DND-41 (cell line): ENCODE results near the gene RDH14.

Experiments used
- ATAC-seq: fragments of 200-7000 bp; cut with Tn5 transposase; 3 replicates; pipeline ENCODE4 v1.9.1; 2021; ENCODE audit warnings: low read depth; ENCODE audit not compliant: insufficient read depth
- DNase-seq: peaks from one replicate; pipeline ENCODE4 v3.0.0-alpha.2; 2020
- H2AFZ ChIP-seq: 2 replicates; pipeline ENCODE4 v1.6.0; 2012; ENCODE audit warnings: low read depth, low read length
- H3K27ac ChIP-seq: 2 replicates; pipeline ENCODE4 v1.5.1; 2012; ENCODE audit warnings: low read length, inconsistent platforms
- H3K27me3 ChIP-seq: fragments of 200-600 bp; sonication (generic); 2 replicates; pipeline ENCODE4 v1.6.0; 2012; ENCODE audit warnings: low read length, mild to moderate bottlenecking, inconsistent platforms; ENCODE audit not compliant: insufficient read depth, poor library complexity
- H3K36me3 ChIP-seq: 2 replicates; pipeline ENCODE4 v1.5.1; 2012; ENCODE audit warnings: low read length, inconsistent platforms; ENCODE audit not compliant: insufficient read depth
- H3K4me1 ChIP-seq: 2 replicates; pipeline ENCODE4 v1.5.1; 2012; ENCODE audit warnings: mild to moderate bottlenecking, low read length; ENCODE audit not compliant: insufficient read depth
- H3K4me2 ChIP-seq: 2 replicates; pipeline ENCODE4 v1.6.0; 2012; ENCODE audit warnings: mild to moderate bottlenecking, moderate library complexity, low read length, inconsistent platforms; ENCODE audit not compliant: insufficient read depth
- H3K4me3 ChIP-seq, 2 experiments: fragments of 200-600 bp in 1 of 2; shearing (Covaris generic) in 1 of 2; 2 replicates each; pipeline ENCODE4 v1.5.1; 2012 to 2016; ENCODE audit warnings: inconsistent platforms in 2 of 2, low read length in 2 of 2, mild to moderate bottlenecking in 2 of 2, low read depth in 1 of 2, moderate library complexity in 1 of 2
- H3K79me2 ChIP-seq: 2 replicates; pipeline ENCODE4 v1.6.0; 2012; ENCODE audit warnings: low read length, inconsistent platforms; ENCODE audit not compliant: insufficient read depth
- H3K9ac ChIP-seq: 2 replicates; pipeline ENCODE4 v1.6.0; 2012; ENCODE audit warnings: low read depth, mild to moderate bottlenecking, inconsistent platforms, low read length, moderate library complexity
- H3K9me3 ChIP-seq: 2 replicates; pipeline ENCODE4 v1.5.1; 2012; ENCODE audit warnings: low read length, moderate library complexity, mild to moderate bottlenecking, inconsistent platforms; ENCODE audit not compliant: insufficient read depth, severe bottlenecking
- H4K20me1 ChIP-seq: 2 replicates; pipeline ENCODE4 v1.6.0; 2012; ENCODE audit warnings: low read length; ENCODE audit not compliant: insufficient read depth
- CTCF ChIP-seq: IDR thresholded peaks from 2 replicates; pipeline ENCODE4 v1.5.1; 2012; ENCODE audit warnings: borderline replicate concordance, low read length, moderate library complexity, mild to moderate bottlenecking; ENCODE audit not compliant: poor library complexity, severe bottlenecking; ENCODE audit errors: extremely low read depth
- EZH2 ChIP-seq: IDR thresholded peaks from 3 replicates; pipeline ENCODE4 v1.6.1; 2012; ENCODE audit warnings: borderline replicate concordance, low read depth, mild to moderate bottlenecking, moderate library complexity, low read length, inconsistent platforms; ENCODE audit not compliant: severe bottlenecking

RDH14 gene

GRCh38 chr2:18584608-18584954 is 24.1 kb upstream of the RDH14 start:
- H3K27me3 ChIP-seq, result no peaks in the 10 kb centered on the region
- ATAC-seq, result no peak
- no peaks in the 10 kb centered on the region for H3K79me2 ChIP-seq
- no peaks in the 10 kb centered on the region for H3K36me3 ChIP-seq
- no peak for TF ChIP-seq CTCF
- no peak for TF ChIP-seq EZH2
- no peak for DNase-seq
- no peak overlapping the region for H3K4me2 ChIP-seq
- H3K9ac ChIP-seq, result no peak overlapping the region
- H2AFZ ChIP-seq, result no peak overlapping the region
- H3K9me3 ChIP-seq, result no peaks in the 10 kb centered on the region
- H3K27ac ChIP-seq, result no peak overlapping the region
- H3K4me1 ChIP-seq, result no peaks in the 10 kb centered on the region
- H3K4me3 ChIP-seq, result no peak overlapping the region
- H4K20me1 ChIP-seq, result no peaks in the 10 kb centered on the region

- Histone ChIP-seq H3K4me3 (no peak overlapping the region), H2AFZ (no peak overlapping the region), H3K4me2 (no peak overlapping the region), H4K20me1 (no peaks in the 10 kb centered on the region), H3K4me1 (no peaks in the 10 kb centered on the region), H3K27me3 (no peaks in the 10 kb centered on the region), H3K79me2 (no peaks in the 10 kb centered on the region), H3K9me3 (no peaks in the 10 kb centered on the region), H3K36me3 (no peaks in the 10 kb centered on the region), H3K9ac (no peak overlapping the region), H3K27ac (no peak overlapping the region)
- TF ChIP-seq CTCF (no peak), EZH2 (no peak)
- ATAC-seq (no peak), DNase-seq (no peak)
These were observed 23.6 kb upstream of the RDH14 start for GRCh38 chr2:18583905-18584607.

GRCh38 chr2:18580606-18581005 is 20.2 kb upstream of the RDH14 start:
- H2AFZ ChIP-seq, result no peak overlapping the region
- H3K27ac ChIP-seq, result no peak overlapping the region
- no peaks in the 10 kb centered on the region for H3K36me3 ChIP-seq
- no peak for ATAC-seq
- H3K4me1 ChIP-seq, result no peaks in the 10 kb centered on the region
- H3K27me3 ChIP-seq, result no peaks in the 10 kb centered on the region
- no peak overlapping the region for H3K4me2 ChIP-seq
- no peaks in the 10 kb centered on the region for H4K20me1 ChIP-seq
- DNase-seq, result no peak
- H3K9ac ChIP-seq, result no peak overlapping the region
- no peaks in the 10 kb centered on the region for H3K9me3 ChIP-seq
- H3K4me3 ChIP-seq, result no peak overlapping the region
- no peak for TF ChIP-seq CTCF
- no peak for TF ChIP-seq EZH2
- no peaks in the 10 kb centered on the region for H3K79me2 ChIP-seq

- Histone ChIP-seq H3K27ac (no peak overlapping the region), H3K27me3 (no peaks in the 10 kb centered on the region), H2AFZ (no peak overlapping the region), H3K79me2 (no peaks in the 10 kb centered on the region), H3K4me3 (no peak overlapping the region), H3K9ac (no peak overlapping the region), H3K9me3 (no peaks in the 10 kb centered on the region), H3K36me3 (no peaks in the 10 kb centered on the region), H3K4me1 (no peaks in the 10 kb centered on the region), H3K4me2 (no peak overlapping the region), H4K20me1 (no peaks in the 10 kb centered on the region)
- TF ChIP-seq CTCF, result no peak
- no peak for TF ChIP-seq EZH2
- ATAC-seq (no peak), DNase-seq (no peak)
These were observed 17.6 kb upstream of the RDH14 start for GRCh38 chr2:18578033-18578432.
